HG03520 (cell line): Measurements from ENCODE around the gene PLA2G4D.

Source experiments
- ATAC-seq: cut with Tn5 transposase; IDR thresholded peaks from one replicate; pipeline ENCODE4 v1.9.1; 2021; ENCODE audit warnings: mild to moderate bottlenecking, moderate library complexity; ENCODE audit not compliant: unreplicated experiment

PLA2G4D gene

GRCh38 chr15:42094512-42094963 is at the start of gene PLA2G4D:
PLA2G4D (minus strand) TSS chr15:42094562; CDS start chr15:42094459, 103 bp downstream.
- no peak for ATAC-seq

- no peak for ATAC-seq
Measured at GRCh38 chr15:42143356-42143755, 49.0 kb upstream of the PLA2G4D start.

GRCh38 chr15:42141795-42142667 is 47.7 kb upstream of the PLA2G4D start:
- no peak for ATAC-seq

- ATAC-seq, result no peak
Measured at GRCh38 chr15:42141246-42141645, 46.9 kb upstream of the PLA2G4D start.

GRCh38 chr15:42140383-42141070 is 46.2 kb upstream of the PLA2G4D start:
- no peak for ATAC-seq

- no peak for ATAC-seq
Measured at GRCh38 chr15:42139596-42139995, 45.2 kb upstream of the PLA2G4D start.

GRCh38 chr15:42138968-42139386 is 44.6 kb upstream of the PLA2G4D start:
- no peak for ATAC-seq

GRCh38 chr15:42138411-42138810 is 44.0 kb upstream of the PLA2G4D start:
- ATAC-seq, result no peak

GRCh38 chr15:42137461-42138261 is 43.3 kb upstream of the PLA2G4D start:
- no peak for ATAC-seq

GRCh38 chr15:42136513-42136912 is 42.2 kb upstream of the PLA2G4D start:
- no peak for ATAC-seq

- ATAC-seq, result no peak
Measured at GRCh38 chr15:42135351-42135750, 41.0 kb upstream of the PLA2G4D start.

GRCh38 chr15:42134617-42135245 is 40.4 kb upstream of the PLA2G4D start:
- no peak for ATAC-seq

GRCh38 chr15:42133886-42134502 is 39.6 kb upstream of the PLA2G4D start:
- ATAC-seq, result no peak

- ATAC-seq, result no peak
Measured at GRCh38 chr15:42133356-42133755, 39.0 kb upstream of the PLA2G4D start.

GRCh38 chr15:42131826-42132806 is 37.8 kb upstream of the PLA2G4D start:
- ATAC-seq, result no peak

- ATAC-seq, result no peak
Measured at GRCh38 chr15:42131006-42131405, 36.6 kb upstream of the PLA2G4D start.

- ATAC-seq, result no peak
Measured at GRCh38 chr15:42130246-42130986, 36.1 kb upstream of the PLA2G4D start.

- no peak for ATAC-seq
Measured at GRCh38 chr15:42129364-42129763, 35.0 kb upstream of the PLA2G4D start.
